EL (cell line): Measurements from ENCODE around the gene PPP1R16B.
A peak's percentile ranks its signal among the peaks of the same experiment; 100 is the strongest.

Source experiments
- DNase-seq: peaks from one replicate; pipeline ENCODE4 v3.0.0-alpha.2; 2016

Gene PPP1R16B

DNA sequence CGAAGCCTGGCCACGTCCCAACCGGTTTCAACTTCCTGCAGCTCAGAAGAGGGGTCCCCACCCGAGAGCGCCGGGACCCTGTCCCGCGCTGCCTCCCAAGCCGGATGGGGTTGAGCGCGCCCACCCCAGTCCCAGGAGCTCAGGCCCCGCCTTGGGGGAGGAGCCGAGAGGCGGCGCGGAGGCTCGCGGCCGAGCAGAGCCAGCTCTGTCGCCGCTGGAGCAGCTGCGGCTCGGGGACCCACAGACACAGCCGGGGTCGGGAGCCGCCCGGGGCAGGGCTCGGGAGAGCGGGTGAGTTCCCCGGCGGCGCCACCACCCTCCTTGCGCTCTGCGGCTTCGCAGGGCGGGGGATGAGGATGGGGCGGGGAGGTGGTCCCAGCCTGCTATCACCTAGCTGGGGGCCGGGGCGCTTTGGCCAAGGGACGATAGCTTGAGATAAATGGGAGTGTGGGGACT lies at the start of gene PPP1R16B:
PPP1R16B (plus strand) TSS at position 196 of the 456 bp plus-strand sequence. CDS start 30,229 bp downstream, outside the sequence.
- DNase-seq: peak; percentile 16

DNA sequence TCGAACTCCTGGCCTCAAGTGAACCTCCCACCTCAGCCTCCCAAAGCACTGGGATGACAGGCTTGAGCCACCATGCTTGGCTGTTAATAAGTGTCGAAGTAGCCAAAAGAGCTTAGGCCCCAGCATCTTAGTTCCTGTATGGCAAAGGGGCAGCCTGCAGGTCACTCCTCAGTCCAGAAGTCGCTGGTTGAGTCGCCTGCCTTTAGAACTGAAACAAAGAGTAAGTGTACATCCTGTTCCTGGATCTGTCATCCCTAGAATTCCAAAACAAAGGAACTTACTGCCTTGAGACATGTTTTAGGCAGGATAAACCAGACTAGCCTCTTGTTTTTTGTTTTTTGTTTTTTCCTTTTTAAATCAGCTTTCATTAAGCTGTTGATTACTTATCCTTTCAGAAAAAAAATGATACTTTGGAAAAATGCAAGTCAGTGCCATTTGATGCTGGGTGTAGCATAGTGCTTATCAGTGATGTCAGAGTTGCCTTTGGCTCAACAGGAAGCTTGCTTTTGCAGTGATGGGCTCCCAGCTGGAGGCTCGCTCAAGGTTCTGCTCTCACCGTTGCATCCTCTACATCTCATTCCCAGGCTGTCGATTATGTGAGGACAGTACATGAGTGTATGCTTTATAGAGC lies 48.2 kb upstream of the PPP1R16B start:
- DNase-seq: no peak

DNA sequence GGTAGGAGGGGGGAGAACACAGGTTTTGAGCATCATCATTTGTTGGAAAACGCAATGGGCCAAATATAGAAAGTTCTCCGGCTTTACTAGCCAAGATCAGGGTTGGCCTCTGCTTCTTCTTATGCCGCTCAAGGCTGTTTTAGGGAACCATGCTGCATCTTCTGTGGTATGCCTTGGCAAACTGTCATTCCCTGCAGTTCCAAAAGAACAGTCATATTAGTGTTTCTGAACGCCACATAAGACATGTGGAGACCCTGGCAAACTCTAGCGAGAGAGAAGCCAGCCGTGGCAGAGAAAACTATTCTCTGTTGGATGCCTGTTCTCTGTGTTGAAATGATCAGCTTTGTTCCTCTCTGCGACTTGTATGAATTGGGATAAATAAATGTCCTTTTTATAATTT lies 46.4 kb upstream of the PPP1R16B start:
- DNase-seq: no peak

DNA sequence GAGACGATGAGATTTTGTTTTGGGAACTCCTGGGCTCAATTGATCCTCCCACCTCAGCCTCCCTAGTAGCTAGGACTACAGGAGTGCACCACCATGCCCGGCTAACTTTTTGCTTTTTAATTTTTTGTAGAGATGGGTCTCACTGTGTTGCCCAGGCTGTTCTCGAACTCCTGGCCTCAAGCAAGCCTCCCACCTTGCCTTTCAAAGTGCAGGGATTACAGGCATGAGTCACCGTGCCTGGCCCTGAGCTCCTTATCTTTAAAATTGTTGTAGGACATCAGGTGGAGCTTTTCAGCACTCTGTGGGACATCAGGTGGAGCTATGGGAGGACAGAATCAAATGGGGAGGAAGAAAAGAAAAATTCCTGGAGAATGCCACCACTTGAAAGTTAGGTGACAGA lies 44.5 kb upstream of the PPP1R16B start:
- no peak for DNase-seq

DNA sequence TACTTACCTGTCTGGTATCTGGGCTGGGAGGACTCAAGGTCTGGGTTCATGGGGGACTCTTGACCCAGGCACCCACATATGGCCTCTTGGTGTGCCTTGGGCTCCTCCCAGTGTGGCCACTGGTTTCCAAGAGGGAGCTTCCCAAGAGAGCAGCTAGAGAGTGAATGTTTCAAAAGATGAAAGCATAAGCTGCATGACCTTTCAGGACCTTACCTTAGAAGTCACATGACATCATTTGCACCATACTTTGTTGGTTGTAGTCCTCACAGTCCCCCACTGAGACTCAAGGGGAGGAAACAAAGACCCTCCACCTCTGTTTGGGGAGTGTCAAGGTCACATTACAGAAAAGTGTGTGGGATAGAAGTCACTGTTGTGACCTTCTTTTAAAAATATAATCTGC lies 43.3 kb upstream of the PPP1R16B start:
- no peak for DNase-seq

DNA sequence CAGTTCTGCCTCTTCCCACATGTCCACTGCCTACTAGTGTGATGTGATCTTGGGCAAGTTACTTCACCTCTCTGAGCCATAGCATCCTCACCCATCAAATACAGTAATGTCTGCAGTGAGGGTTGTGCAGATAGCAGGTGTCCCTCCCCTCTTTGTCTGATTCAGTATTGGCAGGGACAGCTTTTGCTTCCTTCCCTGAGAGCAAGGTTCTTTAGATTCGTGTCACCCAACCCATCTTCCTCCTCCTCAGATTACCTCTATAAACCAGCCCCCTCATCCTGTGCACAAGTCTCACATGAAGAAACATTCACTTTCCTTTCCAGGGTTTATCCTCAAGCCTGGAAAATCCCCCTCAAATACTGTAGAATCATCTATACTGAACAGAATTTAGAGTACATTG lies 41.9 kb upstream of the PPP1R16B start:
- no peak for DNase-seq

DNA sequence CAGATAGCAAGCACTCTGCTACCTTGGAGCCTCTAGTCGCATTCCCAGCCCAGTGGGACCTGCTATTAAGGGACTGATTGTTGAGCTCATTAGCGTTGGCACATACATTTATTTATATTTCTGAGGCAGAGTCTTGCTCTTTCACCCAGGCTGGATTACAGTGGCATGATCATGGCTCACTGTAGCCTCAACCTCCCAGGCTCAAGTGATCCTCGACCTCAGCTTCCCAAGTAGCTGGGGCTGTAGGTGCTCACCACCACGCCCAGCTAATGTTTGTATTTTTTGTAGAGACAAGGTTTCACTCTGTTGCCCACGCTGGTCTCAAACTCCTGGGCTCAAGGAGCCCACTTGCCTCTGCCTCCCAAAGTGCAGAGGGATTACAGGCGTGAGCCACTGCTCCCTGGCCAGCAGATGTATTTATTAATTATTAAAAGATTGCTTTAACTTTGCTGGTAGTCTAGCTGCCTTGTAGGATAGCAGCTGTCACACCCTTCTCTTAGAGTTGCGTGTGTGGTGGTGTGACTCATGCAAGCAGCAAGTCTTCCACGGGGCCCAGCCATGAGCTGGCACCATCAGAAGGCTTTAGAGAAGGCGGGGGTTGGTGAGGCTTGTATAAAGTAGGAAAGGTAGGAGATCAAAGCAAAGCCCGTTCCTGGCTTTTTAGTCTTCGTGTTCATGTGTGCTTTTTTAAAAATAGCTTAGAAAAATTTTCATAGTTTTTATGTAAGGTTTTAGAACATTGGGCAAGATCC lies 40.8 kb upstream of the PPP1R16B start:
- DNase-seq: peak; percentile 89

DNA sequence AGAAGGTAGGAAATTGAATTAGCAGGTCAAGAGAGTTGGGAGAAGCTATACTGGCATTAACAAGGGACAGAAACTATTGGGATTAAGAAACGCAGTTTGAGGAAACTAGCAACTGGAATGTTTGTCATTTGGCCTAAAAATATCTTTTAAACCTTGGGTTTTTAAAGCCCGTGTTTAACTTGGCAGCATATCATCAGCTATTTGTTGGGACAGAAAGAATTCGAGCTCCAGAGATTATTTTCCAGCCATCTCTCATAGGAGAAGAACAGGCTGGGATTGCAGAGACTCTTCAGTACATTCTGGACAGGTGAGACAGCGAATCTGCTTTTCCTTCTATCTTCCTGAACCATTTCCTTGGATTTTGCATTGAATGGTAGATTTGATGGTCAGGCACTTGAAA lies 39.4 kb upstream of the PPP1R16B start:
- DNase-seq: no peak

DNA sequence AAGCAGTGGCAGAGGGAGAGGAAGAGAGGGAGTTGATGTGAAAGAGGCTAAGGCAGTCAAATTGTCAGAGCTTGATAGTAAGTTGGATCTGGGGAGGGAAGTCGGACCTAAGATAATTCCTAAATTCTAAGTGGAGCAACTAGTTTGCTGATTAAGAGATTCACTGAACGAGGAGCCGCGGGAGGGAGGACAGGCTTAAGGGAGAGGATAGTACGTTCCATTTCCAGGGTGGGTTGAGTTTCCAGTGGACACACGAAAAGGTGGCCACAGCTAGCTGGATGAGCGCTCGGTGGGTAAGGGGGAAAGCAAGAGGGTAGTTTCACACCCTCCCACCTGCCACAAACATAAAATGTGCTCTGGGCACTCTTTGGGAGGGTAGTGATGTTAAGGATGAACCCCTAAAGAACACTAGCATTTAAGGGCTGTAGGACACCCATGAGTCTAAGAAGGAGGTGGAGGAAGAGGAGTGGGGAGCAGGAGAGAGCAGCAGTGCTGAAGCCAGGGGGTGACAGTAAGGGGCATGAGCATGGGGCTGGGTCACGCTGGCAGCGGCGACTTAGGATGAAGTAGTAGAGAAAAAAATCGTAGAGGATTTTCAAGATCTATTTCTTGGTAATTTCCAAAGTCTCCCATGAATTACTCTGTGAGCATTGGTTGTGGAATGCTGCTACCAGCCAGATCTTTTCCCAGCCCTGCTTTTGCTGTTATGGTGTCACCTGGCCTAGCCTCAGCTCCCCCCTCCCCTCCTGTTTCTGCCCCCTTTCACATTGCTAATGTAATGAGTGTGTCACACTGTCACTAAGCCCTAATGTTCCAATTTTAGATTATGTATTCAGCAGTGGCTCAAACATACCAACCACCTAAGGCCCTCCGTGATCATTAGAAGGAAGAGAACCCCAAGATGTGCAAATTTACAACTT lies 35.9 kb upstream of the PPP1R16B start:
- no peak for DNase-seq

DNA sequence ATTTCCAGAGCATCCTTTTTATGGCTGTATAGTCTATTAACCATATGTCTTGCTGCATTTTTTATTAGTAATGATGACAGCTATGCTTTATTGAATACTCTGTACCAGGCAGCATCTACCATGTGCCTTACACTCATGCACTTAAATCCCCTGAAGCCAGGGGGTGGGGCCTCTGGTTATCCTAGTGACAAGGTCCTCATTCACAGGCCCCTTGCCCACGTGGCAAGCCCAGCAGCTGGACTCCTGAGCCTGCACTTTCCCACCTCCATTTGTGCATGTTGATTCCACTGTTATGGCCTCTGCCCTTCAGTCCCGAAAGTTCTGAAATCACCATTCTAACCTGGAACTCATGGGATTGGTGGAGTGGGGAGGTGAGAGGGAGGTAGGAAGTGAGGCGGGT lies 35.0 kb upstream of the PPP1R16B start:
- no peak for DNase-seq

DNA sequence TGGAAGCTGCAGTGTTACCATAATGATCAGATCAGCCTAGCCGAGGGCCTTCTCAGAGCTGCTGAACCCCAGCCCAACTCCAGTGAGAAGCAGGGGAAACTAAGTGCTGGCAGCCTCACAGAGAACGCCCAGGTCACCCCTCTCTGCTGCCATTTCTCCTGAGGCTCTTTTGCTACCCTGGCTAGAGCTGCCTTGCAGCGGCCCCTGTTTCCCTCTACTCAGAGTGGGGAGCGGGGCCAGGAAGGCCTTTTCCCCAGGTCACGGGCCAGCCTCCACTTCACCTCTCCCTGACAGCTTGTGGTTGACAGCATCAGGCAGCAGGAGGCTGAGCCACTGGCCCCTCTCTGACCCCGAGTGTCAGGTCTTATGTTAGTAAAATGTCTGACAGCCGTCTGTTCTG lies 34.5 kb upstream of the PPP1R16B start:
- DNase-seq: no peak

DNA sequence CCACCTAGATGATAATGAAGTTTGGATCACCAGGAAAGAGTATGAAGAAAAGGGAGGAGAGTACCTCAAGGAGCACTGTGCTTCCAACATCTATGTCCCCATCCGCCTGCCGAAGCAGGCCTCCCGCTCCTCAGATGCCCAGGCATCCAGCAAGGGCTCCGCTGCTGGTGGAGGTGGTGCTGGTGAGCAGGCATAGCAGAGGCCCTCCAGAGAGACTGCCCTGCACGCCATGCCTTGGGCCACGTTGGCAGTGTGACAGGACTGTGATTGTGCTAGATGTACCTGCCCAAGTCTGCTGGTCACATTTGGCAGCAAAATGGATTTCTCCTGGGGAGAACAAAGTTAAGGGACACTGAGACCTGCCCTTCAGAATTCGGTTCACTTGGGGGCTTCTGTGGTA lies 33.9 kb upstream of the PPP1R16B start:
- no peak for DNase-seq

DNA sequence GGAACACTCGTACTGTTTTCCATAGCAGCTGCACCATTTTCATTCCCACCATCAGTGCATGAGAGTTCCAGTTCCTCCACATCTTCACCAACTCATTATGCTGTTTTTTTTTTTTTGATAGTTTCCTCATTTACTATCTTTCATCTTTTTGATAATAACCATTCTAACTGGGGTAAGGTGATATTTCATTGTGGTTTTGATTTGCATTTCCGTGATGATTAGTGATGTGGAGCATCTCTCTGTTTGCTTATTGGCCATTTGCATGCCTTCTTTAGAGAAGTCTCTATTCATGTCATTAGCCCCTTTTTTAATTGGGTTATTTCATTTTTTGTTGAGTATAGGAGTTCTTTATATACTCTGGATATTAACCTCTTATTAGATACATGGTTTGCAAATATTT lies 31.3 kb upstream of the PPP1R16B start:
- no peak for DNase-seq

DNA sequence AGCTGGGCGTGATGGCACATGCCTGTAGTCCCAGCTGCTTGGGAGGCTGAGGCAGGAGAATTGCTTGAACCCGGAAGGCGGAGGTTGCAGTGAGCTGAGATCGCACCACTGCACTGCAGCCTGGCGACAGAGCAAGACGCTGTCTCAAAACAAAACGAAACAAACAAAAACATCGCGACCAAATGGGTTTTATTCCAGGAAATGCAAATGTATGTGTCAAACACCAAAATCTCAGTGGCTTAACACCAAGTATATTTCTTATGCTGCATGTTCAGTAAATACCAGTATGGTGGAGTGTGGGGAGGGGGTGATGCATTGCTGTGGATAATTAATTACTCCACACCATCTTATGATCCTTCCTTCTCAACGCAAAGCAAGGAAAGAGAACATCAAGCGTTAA lies 29.1 kb upstream of the PPP1R16B start:
- DNase-seq: no peak

DNA sequence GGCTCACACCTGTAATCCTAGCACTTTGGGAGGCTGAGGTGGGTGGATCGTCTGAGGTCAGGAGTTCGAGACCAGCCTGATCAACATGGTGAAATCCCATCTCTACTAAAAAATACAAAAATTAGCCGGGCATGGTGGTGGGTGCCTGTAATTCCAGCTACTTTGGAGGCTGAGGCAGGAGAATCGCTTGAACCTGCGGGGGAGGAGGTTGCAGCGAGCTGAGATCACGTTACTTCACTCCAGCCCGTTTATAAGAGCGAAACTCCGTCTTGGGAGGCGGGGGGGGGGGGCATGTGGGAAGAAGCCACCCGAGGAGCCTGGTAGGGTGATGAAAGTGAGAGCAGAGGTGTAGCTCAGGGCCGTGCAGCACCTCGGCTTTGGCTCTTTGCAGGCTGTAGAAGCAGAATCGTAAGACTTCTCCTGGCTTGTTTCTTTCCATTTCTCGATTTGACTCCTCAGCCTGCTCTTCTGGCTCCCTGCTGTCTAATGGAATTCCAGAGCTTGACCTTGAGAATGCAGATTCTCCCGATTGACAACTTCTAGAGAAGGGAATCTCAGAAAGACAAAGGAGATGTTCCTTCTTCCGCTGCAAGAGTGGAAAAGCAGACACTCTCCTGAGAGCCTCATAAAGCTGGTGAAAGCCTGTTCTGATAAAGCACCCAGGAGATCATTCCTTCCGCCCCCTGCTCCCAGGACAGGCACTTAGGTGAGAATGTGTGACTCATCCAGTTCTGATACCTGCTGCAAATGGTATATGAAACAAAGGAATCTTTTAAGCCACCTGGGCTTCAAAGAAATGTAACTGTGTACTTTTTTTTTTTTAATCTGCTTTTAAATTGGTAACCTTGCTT lies 26.0 kb upstream of the PPP1R16B start:
- DNase-seq: no peak

DNA sequence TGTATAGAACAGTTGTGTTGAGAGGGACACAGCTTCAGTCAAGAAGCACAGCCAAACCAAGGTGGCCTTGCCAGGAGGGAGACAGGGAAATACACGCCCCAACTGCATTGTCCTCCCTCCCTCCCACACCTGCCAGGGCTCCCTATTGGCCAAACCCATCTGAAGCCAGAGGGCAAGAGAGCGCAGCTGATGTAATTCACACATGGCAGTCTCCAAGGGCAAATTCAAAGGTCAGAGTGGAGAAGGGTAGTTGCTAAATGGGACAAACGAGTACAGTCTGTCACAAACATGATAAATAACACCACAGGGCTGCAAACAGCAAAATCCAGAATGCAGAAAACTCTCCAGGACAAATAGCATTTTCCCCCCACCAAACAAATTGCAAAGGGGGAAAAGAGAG lies 23.2 kb upstream of the PPP1R16B start:
- DNase-seq: no peak

DNA sequence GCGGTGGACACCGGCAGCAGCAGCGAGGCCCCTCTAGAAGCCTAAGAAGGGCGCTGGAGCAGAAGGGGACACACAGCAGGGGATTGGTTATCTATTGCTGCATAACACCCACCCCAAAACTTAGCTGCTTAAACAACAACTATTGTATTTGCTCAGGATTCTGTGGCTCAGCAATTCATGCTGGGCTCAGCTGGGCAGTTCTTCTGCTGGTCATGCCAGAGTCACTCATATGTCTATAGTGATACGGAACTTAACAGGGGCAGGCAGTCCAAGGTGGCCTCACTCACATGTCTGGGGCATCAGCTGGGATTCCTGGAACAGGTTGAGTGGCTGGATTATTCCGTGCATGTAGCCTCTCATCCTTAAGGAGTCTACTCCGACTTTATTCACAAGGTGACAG lies 17.6 kb upstream of the PPP1R16B start:
- DNase-seq: no peak

DNA sequence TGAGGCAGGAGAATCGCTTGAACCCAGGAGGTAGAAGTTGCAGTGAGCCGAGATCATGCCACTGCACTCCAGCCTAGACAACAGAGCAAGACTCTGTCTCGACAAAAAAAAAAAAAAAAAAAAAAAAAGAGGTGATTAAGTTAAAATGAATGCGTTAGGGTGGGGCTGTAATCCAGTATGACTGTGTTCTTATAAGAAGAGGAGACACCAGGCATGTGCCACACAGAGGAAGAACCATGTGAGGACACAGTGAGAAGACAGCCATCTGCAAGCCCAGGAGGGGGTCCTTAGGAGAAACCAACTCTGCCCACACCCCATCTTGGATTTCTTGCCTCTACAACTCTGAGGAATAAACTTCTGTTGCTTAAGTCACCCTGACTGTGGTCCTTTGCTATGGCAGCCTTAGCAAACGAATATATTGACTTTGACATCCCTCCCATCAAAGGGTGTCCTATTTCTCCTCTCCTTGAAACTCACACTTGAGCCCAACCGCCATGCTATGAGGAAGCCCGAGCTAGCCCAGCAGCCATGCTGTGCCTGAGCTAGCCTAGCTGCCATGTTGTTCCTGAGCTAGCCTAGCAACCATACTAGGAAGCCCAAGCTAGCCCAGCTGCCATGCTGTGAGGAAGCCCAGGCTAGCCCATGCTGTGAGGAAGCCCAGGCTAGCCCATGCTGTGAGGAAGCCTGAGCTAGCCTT lies 15.8 kb upstream of the PPP1R16B start:
- DNase-seq: peak; percentile 57

DNA sequence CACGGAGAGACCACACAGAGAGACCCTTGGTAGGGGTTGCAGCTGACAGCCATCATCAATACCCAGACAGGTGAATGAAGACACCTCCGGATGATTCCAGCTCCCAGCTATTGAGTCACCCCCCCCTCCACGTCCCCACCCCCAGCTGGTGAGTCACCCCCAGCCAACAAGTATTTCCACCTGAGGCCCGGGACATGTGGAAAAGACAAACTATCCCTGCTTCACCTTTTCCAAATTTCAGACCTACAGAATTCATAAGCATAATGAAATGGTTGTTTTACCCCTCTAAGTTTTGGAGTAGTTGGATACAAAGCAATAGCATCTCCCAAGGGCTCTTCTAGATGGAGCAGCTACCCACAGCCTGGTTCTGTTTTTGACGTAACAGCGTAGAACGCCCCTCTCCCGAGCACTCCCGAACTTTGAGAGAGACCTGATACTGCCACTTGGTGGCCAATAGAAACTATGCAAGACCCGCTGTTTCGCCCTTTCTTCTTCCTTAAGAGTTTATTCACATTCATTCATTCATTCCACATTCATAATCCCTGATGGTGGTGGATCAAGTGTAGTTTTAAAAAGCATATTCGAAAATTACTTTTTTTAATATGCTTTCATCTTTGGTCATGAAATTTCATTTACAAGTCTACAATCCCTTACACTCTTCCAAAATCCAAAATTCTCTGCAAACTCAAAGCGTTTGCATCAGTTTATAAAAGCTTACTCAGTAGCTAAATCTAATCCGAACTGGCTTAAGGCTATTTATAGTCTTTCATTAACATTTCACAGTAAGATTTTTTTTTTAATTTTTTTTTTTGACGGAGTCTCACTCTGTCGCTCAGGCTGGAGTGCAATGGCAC lies 15.1 kb upstream of the PPP1R16B start:
- peak; percentile 52 for DNase-seq

DNA sequence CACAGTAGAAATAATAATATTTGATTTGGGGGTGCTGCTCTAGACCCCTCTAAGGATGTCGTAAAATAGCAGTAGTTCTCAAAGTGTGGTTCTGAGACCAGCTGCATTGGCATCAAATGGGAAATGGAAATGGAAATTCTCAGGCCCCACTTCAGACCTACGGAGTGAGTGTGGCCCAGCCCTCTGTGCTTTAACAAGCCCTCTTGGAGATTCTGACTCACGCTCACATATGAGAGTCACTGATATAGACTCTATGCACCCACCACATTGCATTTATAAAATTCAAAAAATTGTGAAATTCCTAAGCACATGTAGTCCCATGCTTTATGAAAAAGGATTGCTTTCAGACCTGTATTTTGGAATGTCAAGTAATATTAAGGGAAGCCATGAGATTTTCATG lies 14.2 kb upstream of the PPP1R16B start:
- no peak for DNase-seq

DNA sequence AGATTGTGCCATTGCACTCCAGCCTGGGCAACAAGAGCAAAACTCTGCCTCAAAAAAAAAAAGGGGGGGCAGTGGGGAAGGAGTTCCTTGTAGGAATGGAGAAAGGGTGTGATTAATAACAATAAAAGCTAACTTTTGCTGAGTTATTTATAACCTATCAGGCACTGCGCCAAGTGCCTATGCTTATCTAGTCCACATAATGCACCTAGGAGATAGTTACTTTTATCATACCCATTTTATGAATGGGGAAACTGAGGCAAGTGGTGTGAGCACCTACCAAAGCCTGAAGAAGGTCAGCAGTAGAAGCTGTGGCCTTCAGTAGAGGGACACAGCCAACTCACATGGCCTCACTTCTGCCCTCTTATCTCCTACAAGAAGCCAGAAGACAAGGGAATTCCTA lies 13.6 kb upstream of the PPP1R16B start:
- DNase-seq: no peak
